Gastroesophageal sphincter (tissue), 4 donors: ENCODE measurements around the gene HYCC1. TPM values are rescaled to one million over a fixed set of nuclear protein-coding genes. Genes with fewer than 3 reads are reported as not detected.
A peak's percentile ranks its signal among the peaks of the same experiment; 100 is the strongest.

Experiments
- ATAC-seq: fragments of 150-250 bp; one replicate; pipeline ENCODE4 v1.9.1; 2016; ENCODE audit warnings: mild to moderate bottlenecking, moderate library complexity
- H3K27ac ChIP-seq, 4 donors: fragments of 200-600 bp; sonication (generic) in 3 of 4; 1 replicate in 3 of 4; 2 replicates in 1 of 4; pipeline ENCODE4 v1.5.1; 2016 to 2019
- H3K27me3 ChIP-seq: fragments of 200-600 bp; sonication (generic); one replicate; pipeline ENCODE4 v1.5.1; 2019
- H3K36me3 ChIP-seq, 2 donors: fragments of 200-600 bp; sonication (generic); one replicate each; pipeline ENCODE4 v1.5.1; 2019; ENCODE audit warnings: control low read depth in 1 of 2
- H3K4me1 ChIP-seq, 3 donors: fragments of 200-600 bp; sonication (generic); 1 replicate in 2 of 3; 2 replicates in 1 of 3; pipeline ENCODE4 v1.5.1; 2016 to 2019; ENCODE audit warnings: control low read depth in 2 of 3
- H3K4me3 ChIP-seq, 2 donors: fragments of 200-600 bp; sonication (generic); one replicate each; pipeline ENCODE4 v1.5.1; 2019; ENCODE audit warnings: mild to moderate bottlenecking in 1 of 2, moderate library complexity in 1 of 2
- H3K9me3 ChIP-seq, 3 donors: fragments of 200-600 bp; sonication (generic); one replicate each; pipeline ENCODE4 v1.5.1; 2017 to 2019; ENCODE audit warnings: control low read depth in 2 of 3
- CTCF ChIP-seq, 4 experiments: fragments of 200-600 bp in 2 of 4; fragments of 450-650 bp in 2 of 4; sonication (generic) in 1 of 4; IDR thresholded peaks; one replicate each; pipeline ENCODE4 v1.5.1; 2017 to 2019; ENCODE audit warnings: antibody characterized with exemption in 4 of 4, mild to moderate bottlenecking in 2 of 4, moderate library complexity in 2 of 4
- EP300 ChIP-seq: sonication (generic); formaldehyde crosslinking; IDR thresholded peaks from one replicate; pipeline ENCODE4 v1.6.1; 2017; ENCODE audit warnings: antibody characterized with exemption, mild to moderate bottlenecking
- POLR2A ChIP-seq, 2 donors: fragments of 450-650 bp; IDR thresholded peaks; one replicate each; pipeline ENCODE4 v1.6.1; 2017; ENCODE audit warnings: antibody characterized with exemption in 2 of 2, mild to moderate bottlenecking in 2 of 2, moderate library complexity in 1 of 2
- POLR2AphosphoS5 ChIP-seq: sonication (generic); formaldehyde crosslinking; IDR thresholded peaks from one replicate; pipeline ENCODE4 v1.6.1; 2017; ENCODE audit warnings: antibody characterized with exemption
- WGBS, 2 donors: methylation state at CpG; one replicate each; pipeline ENCODE4 v1.1.5; 2018; ENCODE audit warnings: low coverage in 1 of 2; 5-methylcytosine and 5-hydroxymethylcytosine counted together
- total RNA-seq, 4 donors: library from RNA; depleted of rRNA; stranded (reverse); fragments of >200 nt; gene quantifications; one replicate each; pipeline ENCODE4 v1.1.0, GENCODE V29; 2016

Gene HYCC1
- total RNA-seq, 4 donors from 2014 or later: 39.7 to 87.7 (median 52.7) TPM

- H3K36me3 ChIP-seq: no peaks in the 10 kb centered on the region
- H3K4me1 ChIP-seq: peaks cover 8 to 48% (median 8%) of the 10 kb centered on the region in 3 donors
- H3K9me3 ChIP-seq: no peaks in the 10 kb centered on the region
- H3K4me3 ChIP-seq: no peak overlapping the region
- no peak for ATAC-seq
- H3K27ac ChIP-seq: no peak overlapping the region
- H3K27me3 ChIP-seq: no peaks in the 10 kb centered on the region
- 38% methylated on average over 2 of the region's 2 CpGs; no CpG with 5 or more reads in 1 of the 2 donors for WGBS, 2 donors
- no peak for TF ChIP-seq POLR2A (IDR thresholded peaks at IDR 0.05)
- no peak for TF ChIP-seq CTCF (IDR thresholded peaks at IDR 0.05)
- TF ChIP-seq EP300: no peak
- TF ChIP-seq POLR2AphosphoS5: no peak
Measured at GRCh38 chr7:23014681-23015080, 751 bp upstream of the HYCC1 start.

- H3K9me3 ChIP-seq: no peaks in the 10 kb centered on the region
- peak overlapping the region; percentile 46 to 89 for H3K4me3 ChIP-seq
- no peaks in the 10 kb centered on the region for H3K27me3 ChIP-seq
- peaks cover 8 to 57% (median 14%) of the 10 kb centered on the region in 3 donors for H3K4me1 ChIP-seq
- TF ChIP-seq POLR2A (IDR thresholded peaks at IDR 0.05) (no peak), CTCF (IDR thresholded peaks at IDR 0.05) (peak in 1 of 4 experiments; percentile 19)
- H3K27ac ChIP-seq: peak overlapping the region; percentile 12 to 93 (median 88)
- no peaks in the 10 kb centered on the region for H3K36me3 ChIP-seq
- ATAC-seq: peak; percentile 5
- 0 to 1% methylated on average over 15 to 18 of the region's 52 CpGs for WGBS, 2 donors
Measured at GRCh38 chr7:23012908-23013714, 819 bp downstream of the HYCC1 start.

- H3K36me3 ChIP-seq: no peaks in the 10 kb centered on the region
- H3K27me3 ChIP-seq: no peaks in the 10 kb centered on the region
- 26 to 60% methylated on average over 6 of the region's 6 CpGs for WGBS, 2 donors
- TF ChIP-seq EP300: no peak
- TF ChIP-seq CTCF (IDR thresholded peaks at IDR 0.05): no peak
- no peak for TF ChIP-seq POLR2AphosphoS5
- no peak for TF ChIP-seq POLR2A (IDR thresholded peaks at IDR 0.05)
- no peaks in the 10 kb centered on the region for H3K9me3 ChIP-seq
- peaks cover 8 to 57% (median 14%) of the 10 kb centered on the region in 3 donors for H3K4me1 ChIP-seq
- peak overlapping the region; percentile 46 to 89 for H3K4me3 ChIP-seq
- peak overlapping the region in 3 of 4 donors; percentile 87 to 93 (median 90) for H3K27ac ChIP-seq
- no peak for ATAC-seq
Measured at GRCh38 chr7:23012186-23012585, 1.7 kb downstream of the HYCC1 start.

GRCh38 chr7:23011222-23011924, 2.6 kb downstream of the HYCC1 start:
- Histone ChIP-seq H3K9me3 (no peaks in the 10 kb centered on the region), H3K36me3 (no peaks in the 10 kb centered on the region), H3K4me1 (peaks cover 8 to 50% (median 14%) of the 10 kb centered on the region in 3 donors), H3K27ac (peak overlapping the region in 1 of 4 donors; percentile 11), H3K27me3 (no peaks in the 10 kb centered on the region), H3K4me3 (no peak overlapping the region)
- no peak for TF ChIP-seq POLR2A (IDR thresholded peaks at IDR 0.05)
- TF ChIP-seq EP300: no peak
- TF ChIP-seq POLR2AphosphoS5: no peak
- no peak for TF ChIP-seq CTCF (IDR thresholded peaks at IDR 0.05)
- WGBS, 2 donors: 76 to 91% methylated on average over 3 of the region's 3 CpGs
- ATAC-seq: no peak
